NB4 (cell line): ENCODE measurements around the gene USP7.

Source experiments
- DNase-seq: peaks from one replicate; pipeline ENCODE4 v3.0.0; 2010; ENCODE audit warnings: low read depth
- H3K4me3 ChIP-seq: one replicate; pipeline ENCODE4 v1.5.1; 2011; ENCODE audit warnings: mild to moderate bottlenecking, low read depth, low read length, moderate library complexity
- CTCF ChIP-seq: IDR thresholded peaks from one replicate; pipeline ENCODE4 v1.5.1; 2012; ENCODE audit warnings: low read depth, low read length
- MYC ChIP-seq: IDR thresholded peaks from 2 replicates; pipeline ENCODE4 v1.6.1; 2011; ENCODE audit warnings: low read depth, low read length
- POLR2A ChIP-seq: IDR thresholded peaks from 2 replicates; pipeline ENCODE4 v1.6.1; 2011; ENCODE audit warnings: mild to moderate bottlenecking; ENCODE audit not compliant: insufficient read length; ENCODE audit errors: extremely low read depth
- TF ChIP-seq, protein P1 (sequence below): IDR thresholded peaks from 2 replicates; pipeline ENCODE4 v1.6.1; 2011; ENCODE audit warnings: low read depth, low read length

USP7 gene

DNA sequence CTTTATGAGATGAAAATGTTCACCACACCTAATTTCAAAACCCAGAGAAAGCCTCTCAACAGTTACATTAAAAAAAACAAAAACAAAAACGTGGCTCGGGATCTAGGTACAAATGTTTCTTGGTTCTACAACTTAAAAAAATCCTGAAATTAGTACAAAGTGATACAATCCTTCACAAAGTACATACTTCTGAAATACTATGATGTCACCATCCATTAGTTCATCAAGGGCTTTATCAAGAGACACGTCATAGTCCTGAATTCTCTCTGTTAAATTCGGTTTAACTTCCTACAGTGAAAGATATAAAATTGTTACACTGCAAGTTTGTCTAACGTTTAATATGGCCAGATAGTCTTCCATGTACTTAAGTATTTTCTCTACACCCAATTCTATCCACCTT is 63.4 kb downstream of the USP7 start:
- DNase-seq, result no peak
- TF ChIP-seq POLR2A, result no peak
- TF ChIP-seq, protein P1, sequence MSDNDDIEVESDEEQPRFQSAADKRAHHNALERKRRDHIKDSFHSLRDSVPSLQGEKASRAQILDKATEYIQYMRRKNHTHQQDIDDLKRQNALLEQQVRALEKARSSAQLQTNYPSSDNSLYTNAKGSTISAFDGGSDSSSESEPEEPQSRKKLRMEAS, result no peak
- no peak overlapping the region for H3K4me3 ChIP-seq

DNA sequence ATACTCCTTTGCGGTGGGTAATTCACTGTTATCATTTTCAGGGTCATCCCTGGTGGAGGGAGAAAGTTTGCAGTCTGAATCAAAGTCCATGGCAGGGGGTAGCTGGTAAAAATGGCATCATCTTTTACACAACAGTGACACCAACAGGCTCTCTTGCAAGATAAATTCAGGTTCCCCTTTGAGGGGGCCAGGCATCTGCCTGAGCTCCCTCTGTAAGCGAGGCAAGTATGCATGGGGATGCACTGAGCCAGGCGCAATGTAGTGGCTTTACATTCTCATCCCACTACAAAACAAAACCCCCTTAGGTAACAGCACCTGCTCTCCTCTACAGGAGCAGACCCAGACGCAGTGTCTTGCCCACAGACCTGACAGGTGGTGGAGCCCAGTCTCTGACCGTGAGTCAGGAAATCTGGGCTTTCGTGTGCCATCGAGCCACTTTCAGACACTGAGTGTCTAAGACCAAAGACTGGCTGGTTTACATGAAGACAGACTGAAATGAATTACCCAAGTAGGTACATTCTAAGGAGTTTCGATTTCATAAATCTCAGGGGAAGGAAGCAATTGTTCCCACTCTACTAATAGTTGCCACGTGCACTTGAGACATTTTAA is 63.9 kb downstream of the USP7 start:
- no peak for TF ChIP-seq CTCF
- no peak for TF ChIP-seq MYC
- TF ChIP-seq, protein P1, result no peak
- TF ChIP-seq POLR2A, result no peak
- no peak overlapping the region for H3K4me3 ChIP-seq
- peak; percentile 22 for DNase-seq

- TF ChIP-seq CTCF (no peak), MYC (no peak), POLR2A (no peak)
- TF ChIP-seq, protein P1, result no peak
- no peak overlapping the region for H3K4me3 ChIP-seq
- no peak for DNase-seq
Observed at GRCh38 chr16:8898660-8899318, 64.9 kb downstream of the USP7 start.

DNA sequence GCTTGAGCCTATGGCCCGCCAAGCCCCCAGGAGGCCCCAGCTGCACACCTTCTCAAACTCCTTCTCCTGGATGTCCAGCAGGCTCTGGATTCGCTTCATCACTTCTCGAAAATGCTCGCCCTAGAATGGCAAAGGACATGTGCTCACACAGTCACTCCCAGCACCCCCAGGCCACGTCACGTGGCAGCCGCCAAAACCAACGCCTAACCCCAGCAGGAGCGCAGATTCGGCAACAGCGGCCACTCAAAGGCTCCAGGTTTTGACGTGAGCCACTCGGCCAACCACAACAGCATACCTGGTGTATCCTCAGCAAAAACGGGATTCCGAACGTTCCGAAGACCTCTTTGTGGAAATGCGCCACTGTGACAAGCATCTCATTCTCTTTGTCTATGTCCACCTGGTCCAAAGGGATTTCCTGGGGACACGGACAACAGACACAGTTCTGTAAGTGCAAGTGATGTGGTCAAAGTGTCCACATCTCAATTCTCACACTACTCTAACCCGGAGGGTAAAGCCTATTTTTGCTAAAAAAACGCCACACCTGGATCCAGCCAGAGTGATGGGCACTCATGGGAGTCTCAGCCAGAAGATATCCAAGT is 68.9 kb downstream of the USP7 start:
- H3K4me3 ChIP-seq, result no peak overlapping the region
- TF ChIP-seq POLR2A (no peak), MYC (no peak), CTCF (no peak)
- TF ChIP-seq, protein P1, result no peak
- DNase-seq, result no peak

DNA sequence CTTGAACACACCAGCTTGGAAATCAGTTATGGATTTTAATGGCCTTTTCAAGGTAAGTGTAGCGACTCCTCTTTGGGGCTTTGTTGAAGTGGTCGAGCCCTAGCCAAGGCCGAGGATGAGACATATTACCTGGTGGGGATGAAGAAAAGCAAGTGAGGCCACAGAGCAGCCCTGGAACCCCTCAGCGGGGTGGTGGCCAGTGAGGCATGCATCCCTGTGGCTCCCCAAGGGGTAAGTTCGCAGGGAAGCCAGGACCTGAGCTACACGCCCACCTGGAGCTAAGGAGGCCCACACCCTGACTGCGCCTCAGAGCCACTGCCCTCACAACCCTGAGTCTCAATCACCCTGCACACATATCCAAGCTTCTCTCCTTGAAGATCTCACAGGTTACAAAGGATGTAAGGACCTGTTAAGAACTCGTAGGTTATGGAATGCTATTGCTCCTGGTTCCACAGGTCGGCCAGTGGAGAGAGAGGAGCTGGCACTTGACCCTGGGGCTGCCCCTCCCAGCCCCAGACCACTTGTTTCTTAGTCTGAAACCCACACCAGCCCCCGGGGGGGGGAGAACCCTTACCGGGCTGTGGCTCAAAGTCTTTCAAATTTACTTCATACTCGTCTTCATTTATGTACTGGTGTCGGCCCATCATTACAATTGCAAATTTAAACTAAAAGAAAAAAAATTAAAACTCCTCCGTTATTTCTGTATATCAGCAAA is 69.6 kb downstream of the USP7 start:
- DNase-seq, result no peak
- H3K4me3 ChIP-seq, result no peak overlapping the region
- TF ChIP-seq, protein P1, result no peak
- TF ChIP-seq CTCF (no peak), POLR2A (no peak), MYC (no peak)

GRCh38 chr16:8893426-8893825 is 70.3 kb downstream of the USP7 start:
- H3K4me3 ChIP-seq, result no peak overlapping the region
- TF ChIP-seq CTCF, result no peak
- TF ChIP-seq, protein P1, result no peak
- no peak for TF ChIP-seq POLR2A
- TF ChIP-seq MYC, result no peak
- no peak for DNase-seq
